Common myeloid progenitor, CD34-positive (primary cell): ENCODE results near the gene RADIL.
A peak's percentile ranks its signal among the peaks of the same experiment; 100 is the strongest.

Experiments
- CTCF ChIA-PET: fragments of 350-600 bp; sonication (Branson Sonifier 250); formaldehyde crosslinking; loops from one replicate; lab custom pipeline; 2021; ENCODE audit warnings: antibody characterized with exemption; lab: Charles Lee
- POLR2A ChIA-PET: fragments of 350-600 bp; sonication (Branson Sonifier 250); formaldehyde crosslinking; loops from one replicate; lab custom pipeline; 2021; ENCODE audit warnings: antibody characterized with exemption; lab: Charles Lee
- DNase-seq, 3 donors: peaks; one replicate each; pipeline versions ENCODE4 v3.0.0 to v3.0.0-alpha.2; 2013
- H3K27ac ChIP-seq, 2 experiments: 1 replicate in 1 of 2; 2 replicates in 1 of 2; pipeline ENCODE4 v1.7.0; 2013; ENCODE audit warnings: inconsistent platforms in 2 of 2, low read length in 2 of 2, mild to moderate bottlenecking in 2 of 2, low read depth in 1 of 2, moderate library complexity in 1 of 2; ENCODE audit not compliant: severe bottlenecking in 2 of 2, insufficient read depth in 1 of 2, poor library complexity in 1 of 2
- H3K27me3 ChIP-seq, 5 experiments: replicated peaks in 2 of 5; 1 replicate in 3 of 5; 2 replicates in 2 of 5; pipeline versions ENCODE4 v1.6.1 to v1.7.0; 2013; ENCODE audit warnings: low read length in 4 of 5, mild to moderate bottlenecking in 2 of 5, moderate library complexity in 2 of 5, inconsistent platforms in 1 of 5; ENCODE audit not compliant: insufficient read depth in 5 of 5, control insufficient read depth in 4 of 5
- H3K36me3 ChIP-seq, 4 experiments: 1 replicate in 2 of 4; 2 replicates in 2 of 4; pipeline versions ENCODE4 v1.6.1 to v1.7.0; 2013; ENCODE audit warnings: low read length in 3 of 4, control low read depth in 1 of 4, mild to moderate bottlenecking in 1 of 4; ENCODE audit not compliant: control insufficient read depth in 4 of 4, insufficient read depth in 4 of 4
- H3K4me1 ChIP-seq, 4 experiments: 1 replicate in 3 of 4; 2 replicates in 1 of 4; pipeline versions ENCODE4 v1.6.1 to v1.7.1; 2013; ENCODE audit warnings: low read length in 3 of 4, mild to moderate bottlenecking in 3 of 4, control low read depth in 1 of 4, inconsistent platforms in 1 of 4, moderate library complexity in 1 of 4; ENCODE audit not compliant: control insufficient read depth in 4 of 4, insufficient read depth in 4 of 4; ENCODE audit errors: control extremely low read depth in 1 of 4
- H3K4me3 ChIP-seq, 7 experiments: 1 replicate in 4 of 7; 2 replicates in 3 of 7; pipeline versions ENCODE4 v1.5.1 to v1.7.0; 2013; ENCODE audit warnings: mild to moderate bottlenecking in 7 of 7, low read length in 6 of 7, moderate library complexity in 6 of 7, inconsistent platforms in 2 of 7, low read depth in 2 of 7, control low read depth in 1 of 7; ENCODE audit not compliant: insufficient read depth in 4 of 7, control insufficient read depth in 1 of 7; ENCODE audit errors: extremely low read depth in 1 of 7
- H3K9me3 ChIP-seq, 5 experiments: 1 replicate in 4 of 5; 2 replicates in 1 of 5; pipeline versions ENCODE4 v1.6.1 to v1.7.1; 2013; ENCODE audit warnings: low read length in 4 of 5, mild to moderate bottlenecking in 2 of 5, inconsistent platforms in 1 of 5, low read depth in 1 of 5, moderate library complexity in 1 of 5; ENCODE audit not compliant: control insufficient read depth in 4 of 5, insufficient read depth in 2 of 5; ENCODE audit errors: control extremely low read depth in 1 of 5
- WGBS: methylation state at CpG from one replicate; pipeline ENCODE4 v1.1.5; 2013; ENCODE audit not compliant: insufficient coverage; 5-methylcytosine and 5-hydroxymethylcytosine counted together

The RADIL gene

GRCh38 chr7:4792537-4793126, 90.9 kb downstream of the RADIL start:
- Histone ChIP-seq H3K27ac (no peak overlapping the region), H3K36me3 (peaks cover 3 to 56% (median 31%) of the 10 kb centered on the region in 4 experiments), H3K4me3 (peak overlapping the region in 6 of 7 experiments; percentile 30 to 72 (median 66)), H3K4me1 (peaks cover 0 to 12% (median 5%) of the 10 kb centered on the region in 4 experiments), H3K9me3 (no peaks in the 10 kb centered on the region), H3K27me3 (no peaks in the 10 kb centered on the region)
- 17% methylated on average over 44 of the region's 47 CpGs for WGBS
- CTCF ChIA-PET: interaction anchor here (0.7 to 10.2 kb wide), 16 partner anchors 9 to 1241 kb away, joined by 3 to 73 read pairs (median 6); partner anchors contain the start of genes AP5Z1 and RADIL
- POLR2A ChIA-PET: interaction anchor here (0.6 to 2.6 kb wide), 6 partner anchors 14 to 298 kb away, joined by 3 to 19 read pairs (median 4); partner anchors contain the start of gene AP5Z1
- DNase-seq: peak; percentile 39 to 86 (median 81)

- ChIA-PET CTCF (interaction anchor here (0.7 to 10.2 kb wide), 15 partner anchors 9 to 1242 kb away, joined by 3 to 73 read pairs (median 6); partner anchors contain the start of genes AP5Z1 and RADIL), POLR2A (interaction anchor here (1.1 to 2.6 kb wide), 3 partner anchors 14 to 17 kb away, joined by 5 to 19 read pairs (median 6); partner anchors contain the start of gene AP5Z1)
- peak overlapping the region in 6 of 7 experiments; percentile 30 to 72 (median 66) for H3K4me3 ChIP-seq
- H3K9me3 ChIP-seq: no peaks in the 10 kb centered on the region
- H3K27me3 ChIP-seq: no peaks in the 10 kb centered on the region
- 42% methylated on average over 40 of the region's 50 CpGs for WGBS
- H3K4me1 ChIP-seq: peaks cover 0 to 12% (median 5%) of the 10 kb centered on the region in 4 experiments
- H3K36me3 ChIP-seq: peaks cover 3 to 63% (median 36%) of the 10 kb centered on the region in 4 experiments
- DNase-seq: peak; percentile 75 to 88 (median 84)
- no peak overlapping the region for H3K27ac ChIP-seq
Measured at GRCh38 chr7:4791738-4792536, 91.6 kb downstream of the RADIL start.

GRCh38 chr7:4791101-4791737, 92.3 kb downstream of the RADIL start:
- DNase-seq: no peak
- no peaks in the 10 kb centered on the region for H3K27me3 ChIP-seq
- peaks cover 0 to 12% (median 5%) of the 10 kb centered on the region in 4 experiments for H3K4me1 ChIP-seq
- no peaks in the 10 kb centered on the region for H3K9me3 ChIP-seq
- H3K36me3 ChIP-seq: peaks cover 3 to 69% (median 43%) of the 10 kb centered on the region in 4 experiments
- H3K27ac ChIP-seq: no peak overlapping the region
- H3K4me3 ChIP-seq: no peak overlapping the region
- ChIA-PET POLR2A (interaction anchor here (0.6 to 2.6 kb wide), 2 partner anchors 16 to 190 kb away, joined by 3 to 19 read pairs; partner anchors contain the start of gene AP5Z1), CTCF (interaction anchor here (0.9 to 10.2 kb wide), 9 partner anchors 9 to 299 kb away, joined by 3 to 73 read pairs (median 17); partner anchors contain the start of genes AP5Z1 and RADIL)
- 98% methylated on average over 23 of the region's 25 CpGs for WGBS

GRCh38 chr7:4790516-4790991, 93.0 kb downstream of the RADIL start:
- Histone ChIP-seq H3K4me1 (peaks cover 0 to 12% (median 5%) of the 10 kb centered on the region in 4 experiments), H3K4me3 (no peak overlapping the region), H3K27me3 (no peaks in the 10 kb centered on the region), H3K36me3 (peaks cover 3 to 74% (median 46%) of the 10 kb centered on the region in 4 experiments), H3K9me3 (no peaks in the 10 kb centered on the region), H3K27ac (no peak overlapping the region)
- ChIA-PET CTCF (interaction anchor here (0.5 to 10.2 kb wide), 8 partner anchors 8 to 296 kb away, joined by 3 to 73 read pairs (median 17); partner anchors contain the start of genes AP5Z1 and RADIL), POLR2A (interaction anchor here (0.6 to 2.6 kb wide), 2 partner anchors 15 to 191 kb away, joined by 3 to 19 read pairs; partner anchors contain the start of gene AP5Z1)
- DNase-seq: no peak
- WGBS: 96% methylated on average over 24 of the region's 24 CpGs

GRCh38 chr7:4790078-4790465, 93.4 kb downstream of the RADIL start:
- WGBS: 100% methylated on average over 9 of the region's 9 CpGs
- DNase-seq: no peak
- Histone ChIP-seq H3K36me3 (peaks cover 3 to 79% (median 48%) of the 10 kb centered on the region in 4 experiments), H3K4me1 (peaks cover 0 to 12% (median 5%) of the 10 kb centered on the region in 4 experiments), H3K27me3 (no peaks in the 10 kb centered on the region), H3K9me3 (no peaks in the 10 kb centered on the region), H3K27ac (no peak overlapping the region), H3K4me3 (no peak overlapping the region)
- CTCF ChIA-PET: interaction anchor here (3.6 to 10.2 kb wide), 2 partner anchors 15 to 92 kb away, joined by 36 to 73 read pairs; partner anchors contain the start of genes AP5Z1 and RADIL
- POLR2A ChIA-PET: no interaction called here
